Calu3 (cell line): Measurements from ENCODE around the gene CES5A. TPM values are rescaled to one million over a fixed set of nuclear protein-coding genes. Genes with fewer than 3 reads are reported as not detected.

Source experiments
- total RNA-seq: library from RNA; stranded (reverse); gene quantifications from 2 replicates; pipeline ENCODE4 v1.2.3, GENCODE V29; 2022

CES5A gene
- total RNA-seq, 1 experiment from 2014 or later: not detected

Other genes with a start within 250 kb of the CES5A start
- gene SLC6A2, start 219.4 kb downstream of the CES5A start, total RNA-seq: not detected in 2 replicates
- gene CES1, start 42.3 kb downstream of the CES5A start, total RNA-seq: 0.78 and 0.86 TPM in 2 replicates